Neural cell (in vitro differentiated cells): Measurements from ENCODE around the gene FCRLB.

Experiments used
- EP300 ChIP-seq: fragments of 450-650 bp; conservative IDR thresholded peaks from 2 replicates; pipeline ENCODE4 v1.6.1; 2014; ENCODE audit warnings: antibody characterized with exemption, mild to moderate bottlenecking, moderate library complexity; ENCODE audit not compliant: poor library complexity, severe bottlenecking
- EZH2 ChIP-seq: fragments of 200-600, 300-800 bp; shearing (Covaris generic), sonication (generic); IDR thresholded peaks from 2 replicates; pipeline ENCODE4 v1.6.1; 2014; ENCODE audit warnings: antibody characterized with exemption, low read length, borderline replicate concordance, mild to moderate bottlenecking; ENCODE audit not compliant: insufficient read depth, poor library complexity, severe bottlenecking
- POLR2AphosphoS5 ChIP-seq: IDR thresholded peaks from 2 replicates; pipeline ENCODE4 v1.6.1; 2012
- RAD21 ChIP-seq: fragments of 450-650 bp; conservative IDR thresholded peaks from 2 replicates; pipeline ENCODE4 v1.6.1; 2014; ENCODE audit warnings: antibody characterized with exemption, mild to moderate bottlenecking, moderate library complexity
- SMC3 ChIP-seq: fragments of 450-650 bp; conservative IDR thresholded peaks from 2 replicates; pipeline ENCODE4 v1.6.1; 2014; ENCODE audit warnings: antibody characterized with exemption, mild to moderate bottlenecking, moderate library complexity; ENCODE audit not compliant: poor library complexity
- TF ChIP-seq, protein P1 (sequence below): fragments of 450-650 bp; IDR thresholded peaks from 2 replicates; pipeline ENCODE4 v1.5.1; 2014; ENCODE audit warnings: antibody characterized with exemption, mild to moderate bottlenecking, moderate library complexity; ENCODE audit not compliant: poor library complexity, severe bottlenecking

DNA sequence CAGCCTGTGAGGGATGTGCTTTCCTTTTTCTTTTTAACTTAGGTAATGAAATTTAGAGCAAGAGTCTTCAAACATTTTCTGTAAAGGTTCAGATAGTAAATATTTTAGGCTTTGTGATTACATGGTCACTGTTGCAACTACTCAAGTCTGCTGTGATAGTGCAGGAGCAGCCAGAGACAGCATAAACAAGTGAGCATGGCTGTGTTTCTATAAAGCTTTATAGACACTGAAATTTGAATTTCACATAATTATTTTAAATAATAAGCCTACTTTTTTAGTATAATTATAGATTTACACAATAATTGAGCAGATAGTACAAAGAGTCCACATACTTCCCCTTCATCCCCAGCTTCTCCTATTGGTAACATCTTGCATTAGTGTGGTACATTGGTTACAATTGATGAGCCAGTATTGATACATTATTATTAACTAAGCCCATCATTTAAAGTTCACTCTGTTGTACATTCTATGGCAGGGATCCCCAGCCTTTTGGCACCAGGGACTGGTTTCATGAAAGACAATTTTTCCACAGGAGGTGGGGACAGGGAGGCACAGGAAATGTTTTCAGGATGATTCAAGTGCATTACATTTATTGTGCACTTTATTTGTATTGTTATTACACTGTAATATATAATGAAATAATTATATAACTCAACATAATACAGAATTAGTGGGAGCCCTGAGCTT, 47.8 kb downstream of the FCRLB start:
- TF ChIP-seq, protein P1, sequence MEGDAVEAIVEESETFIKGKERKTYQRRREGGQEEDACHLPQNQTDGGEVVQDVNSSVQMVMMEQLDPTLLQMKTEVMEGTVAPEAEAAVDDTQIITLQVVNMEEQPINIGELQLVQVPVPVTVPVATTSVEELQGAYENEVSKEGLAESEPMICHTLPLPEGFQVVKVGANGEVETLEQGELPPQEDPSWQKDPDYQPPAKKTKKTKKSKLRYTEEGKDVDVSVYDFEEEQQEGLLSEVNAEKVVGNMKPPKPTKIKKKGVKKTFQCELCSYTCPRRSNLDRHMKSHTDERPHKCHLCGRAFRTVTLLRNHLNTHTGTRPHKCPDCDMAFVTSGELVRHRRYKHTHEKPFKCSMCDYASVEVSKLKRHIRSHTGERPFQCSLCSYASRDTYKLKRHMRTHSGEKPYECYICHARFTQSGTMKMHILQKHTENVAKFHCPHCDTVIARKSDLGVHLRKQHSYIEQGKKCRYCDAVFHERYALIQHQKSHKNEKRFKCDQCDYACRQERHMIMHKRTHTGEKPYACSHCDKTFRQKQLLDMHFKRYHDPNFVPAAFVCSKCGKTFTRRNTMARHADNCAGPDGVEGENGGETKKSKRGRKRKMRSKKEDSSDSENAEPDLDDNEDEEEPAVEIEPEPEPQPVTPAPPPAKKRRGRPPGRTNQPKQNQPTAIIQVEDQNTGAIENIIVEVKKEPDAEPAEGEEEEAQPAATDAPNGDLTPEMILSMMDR: no peak
- TF ChIP-seq EZH2 (no peak), SMC3 (no peak), EP300 (no peak), RAD21 (no peak), POLR2AphosphoS5 (no peak)
